AG04449 (cell line): ENCODE results near the gene HDGFL2.

Experiments
- CTCF ChIA-PET: fragments of 350-600 bp; formaldehyde crosslinking; extraction: SDS; loops from one replicate; lab custom pipeline; 2021; ENCODE audit warnings: antibody characterized with exemption; lab: Yijun Ruan, JAX
- POLR2A ChIA-PET: fragments of 400-600, 350-600 bp; formaldehyde crosslinking; extraction: SDS; loops from one replicate; lab custom pipeline; 2020; ENCODE audit warnings: antibody characterized with exemption, inconsistent platforms; lab: Yijun Ruan, JAX
- DNase-seq: peaks from one replicate; pipeline ENCODE4 v3.0.0-alpha.2; 2010; ENCODE audit warnings: low read depth, low spot score
- H3K4me3 ChIP-seq: 2 replicates; pipeline ENCODE4 v1.5.1; 2011; ENCODE audit warnings: low read depth, mild to moderate bottlenecking, control low read depth, low read length
- TF ChIP-seq, protein P1 (sequence below): IDR thresholded peaks from one replicate; pipeline ENCODE4 v1.5.1; 2011; ENCODE audit warnings: mild to moderate bottlenecking, moderate library complexity, low read length, control low read depth, inconsistent platforms; ENCODE audit not compliant: insufficient read depth; ENCODE audit errors: missing control alignments

The HDGFL2 gene

DNA sequence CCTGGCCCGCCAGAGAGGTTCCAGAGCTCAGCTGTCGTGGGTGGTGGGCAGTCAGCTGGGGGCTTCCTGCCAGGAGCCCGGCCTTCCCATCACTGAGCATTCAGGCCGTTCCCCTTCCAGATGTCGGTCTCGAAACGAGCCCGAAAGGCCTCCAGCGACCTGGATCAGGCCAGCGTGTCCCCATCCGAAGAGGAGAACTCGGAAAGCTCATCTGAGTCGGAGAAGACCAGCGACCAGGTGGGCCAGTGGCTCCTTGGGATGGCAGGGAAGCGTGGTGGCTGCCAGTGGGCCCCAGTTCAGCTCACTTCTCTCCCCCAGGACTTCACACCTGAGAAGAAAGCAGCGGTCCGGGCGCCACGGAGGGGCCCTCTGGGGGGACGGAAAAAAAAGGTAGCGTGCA lies 19.3 kb downstream of the HDGFL2 start:
- ChIA-PET POLR2A (no interaction called here), CTCF (no interaction called here)
- TF ChIP-seq, protein P1, sequence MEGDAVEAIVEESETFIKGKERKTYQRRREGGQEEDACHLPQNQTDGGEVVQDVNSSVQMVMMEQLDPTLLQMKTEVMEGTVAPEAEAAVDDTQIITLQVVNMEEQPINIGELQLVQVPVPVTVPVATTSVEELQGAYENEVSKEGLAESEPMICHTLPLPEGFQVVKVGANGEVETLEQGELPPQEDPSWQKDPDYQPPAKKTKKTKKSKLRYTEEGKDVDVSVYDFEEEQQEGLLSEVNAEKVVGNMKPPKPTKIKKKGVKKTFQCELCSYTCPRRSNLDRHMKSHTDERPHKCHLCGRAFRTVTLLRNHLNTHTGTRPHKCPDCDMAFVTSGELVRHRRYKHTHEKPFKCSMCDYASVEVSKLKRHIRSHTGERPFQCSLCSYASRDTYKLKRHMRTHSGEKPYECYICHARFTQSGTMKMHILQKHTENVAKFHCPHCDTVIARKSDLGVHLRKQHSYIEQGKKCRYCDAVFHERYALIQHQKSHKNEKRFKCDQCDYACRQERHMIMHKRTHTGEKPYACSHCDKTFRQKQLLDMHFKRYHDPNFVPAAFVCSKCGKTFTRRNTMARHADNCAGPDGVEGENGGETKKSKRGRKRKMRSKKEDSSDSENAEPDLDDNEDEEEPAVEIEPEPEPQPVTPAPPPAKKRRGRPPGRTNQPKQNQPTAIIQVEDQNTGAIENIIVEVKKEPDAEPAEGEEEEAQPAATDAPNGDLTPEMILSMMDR, result no peak
- no peak for DNase-seq
- H3K4me3 ChIP-seq, result no peak overlapping the region

DNA sequence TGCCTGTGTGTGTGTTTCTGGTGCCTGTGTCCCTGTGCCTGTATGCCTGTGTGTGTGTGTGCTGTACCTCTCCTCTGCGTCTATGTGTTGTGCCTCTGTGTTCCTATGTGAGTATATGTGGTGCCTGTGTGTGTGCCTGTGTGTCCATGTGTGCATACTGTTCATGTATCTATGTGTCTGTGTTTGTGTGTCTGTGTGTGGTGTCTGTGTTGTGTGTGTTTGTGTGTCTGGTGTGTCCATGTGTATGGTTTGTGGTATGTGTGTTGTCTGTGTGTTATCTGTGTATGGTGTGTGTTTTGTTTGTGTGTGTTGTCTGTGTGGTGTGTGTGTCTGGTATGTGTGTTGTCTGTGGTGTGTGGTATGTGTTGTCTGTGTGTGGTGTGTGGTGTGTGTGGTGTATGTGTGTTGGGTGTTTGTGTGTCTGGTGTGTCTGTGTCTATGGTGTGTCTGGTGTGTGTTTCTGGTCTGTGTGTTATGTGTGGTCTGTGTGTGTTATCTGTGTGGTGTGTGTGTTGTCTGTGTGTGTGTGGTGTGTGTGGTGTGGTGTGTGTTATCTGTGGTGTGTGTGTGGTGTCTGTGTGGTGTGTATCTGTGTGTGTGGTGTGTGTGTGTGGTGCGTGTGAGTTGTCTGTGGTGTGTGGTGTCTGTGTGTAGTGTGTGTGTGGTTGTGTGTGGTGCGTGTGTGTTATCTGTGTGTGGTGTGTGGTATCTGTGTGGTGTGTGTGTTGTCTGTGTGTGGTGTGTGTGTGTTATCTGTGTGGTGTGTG lies 20.4 kb downstream of the HDGFL2 start:
- POLR2A ChIA-PET, result no interaction called here
- no peak overlapping the region for H3K4me3 ChIP-seq
- DNase-seq, result no peak
- TF ChIP-seq, protein P1, result no peak
- CTCF ChIA-PET, result no interaction called here

GRCh38 chr19:4493104-4493928 lies 21.2 kb downstream of the HDGFL2 start:
- TF ChIP-seq, protein P1, result no peak
- POLR2A ChIA-PET, result no interaction called here
- no peak for DNase-seq
- CTCF ChIA-PET, result no interaction called here
- H3K4me3 ChIP-seq, result no peak overlapping the region

DNA sequence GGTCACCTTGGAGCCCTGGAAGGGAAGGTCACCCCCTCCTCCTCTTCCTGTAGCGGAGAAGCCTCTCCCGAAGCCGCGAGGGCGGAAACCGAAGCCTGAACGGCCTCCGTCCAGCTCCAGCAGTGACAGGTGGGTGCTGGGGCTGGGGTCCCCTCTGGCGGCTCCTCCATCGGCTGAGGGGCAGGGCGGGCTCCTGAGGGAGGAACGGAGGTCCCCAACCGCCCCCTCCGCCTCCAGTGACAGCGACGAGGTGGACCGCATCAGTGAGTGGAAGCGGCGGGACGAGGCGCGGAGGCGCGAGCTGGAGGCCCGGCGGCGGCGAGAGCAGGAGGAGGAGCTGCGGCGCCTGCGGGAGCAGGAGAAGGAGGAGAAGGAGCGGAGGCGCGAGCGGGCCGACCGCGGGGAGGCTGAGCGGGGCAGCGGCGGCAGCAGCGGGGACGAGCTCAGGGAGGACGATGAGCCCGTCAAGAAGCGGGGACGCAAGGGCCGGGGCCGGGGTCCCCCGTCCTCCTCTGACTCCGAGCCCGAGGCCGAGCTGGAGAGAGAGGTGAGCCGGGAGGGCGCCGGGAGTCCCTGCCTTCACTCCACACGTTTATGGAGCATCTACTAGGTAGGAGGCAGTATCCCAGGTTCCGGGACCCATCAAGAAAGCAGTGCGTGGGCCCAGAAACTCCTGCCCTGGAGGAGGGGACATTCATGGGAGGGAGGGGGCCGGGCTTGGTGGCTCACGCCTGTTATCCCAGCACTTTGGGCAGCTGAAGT lies 22.0 kb downstream of the HDGFL2 start:
- no peak for DNase-seq
- POLR2A ChIA-PET, result no interaction called here
- CTCF ChIA-PET, result interaction anchor here (1.0 kb wide), 1 partner anchor 31 kb away, joined by 3 read pairs; no protein-coding TSS in a partner anchor
- H3K4me3 ChIP-seq, result no peak overlapping the region
- TF ChIP-seq, protein P1, result no peak

- ChIA-PET CTCF (interaction anchor here (1.0 kb wide), 1 partner anchor 31 kb away, joined by 3 read pairs; no protein-coding TSS in a partner anchor), POLR2A (no interaction called here)
- TF ChIP-seq, protein P1, result no peak
- no peak for DNase-seq
- no peak overlapping the region for H3K4me3 ChIP-seq
Measured at GRCh38 chr19:4494691-4495064, 22.6 kb downstream of the HDGFL2 start.
